HPDE6-E6E7 (cell line): ENCODE results near the gene AGBL5.
A peak's percentile ranks its signal among the peaks of the same experiment; 100 is the strongest.
"Not testable (repeated sequence)": the region's sequence is repeated elsewhere in the genome, so short reads cannot be mapped to it uniquely, and the experiment has no call there.

Experiments
- DNase-seq: peaks from one replicate; pipeline ENCODE4 v3.0.0; 2011; ENCODE audit warnings: missing footprints; ENCODE audit errors: extremely low spot score

Gene AGBL5

GRCh38 chr2:27091746-27092695 is 40.6 kb downstream of the AGBL5 start:
- DNase-seq = no peak

- DNase-seq = no peak
These were observed 41.4 kb downstream of the AGBL5 start for GRCh38 chr2:27092696-27093429.

- no peak for DNase-seq
These were observed 42.2 kb downstream of the AGBL5 start for GRCh38 chr2:27093430-27094352.

- no peak for DNase-seq
These were observed 43.0 kb downstream of the AGBL5 start for GRCh38 chr2:27094353-27094984.

- DNase-seq = no peak
These were observed 43.9 kb downstream of the AGBL5 start for GRCh38 chr2:27095427-27095744.

GRCh38 chr2:27095745-27096651 is 44.5 kb downstream of the AGBL5 start:
- DNase-seq = peak; percentile 69

GRCh38 chr2:27096748-27097297 is 45.4 kb downstream of the AGBL5 start:
- DNase-seq = no peak

- DNase-seq = no peak
These were observed 45.9 kb downstream of the AGBL5 start for GRCh38 chr2:27097341-27097740.

GRCh38 chr2:27099334-27099955 is 48.0 kb downstream of the AGBL5 start:
- DNase-seq = no peak

GRCh38 chr2:27100036-27100435 is 48.6 kb downstream of the AGBL5 start:
- DNase-seq = no peak

GRCh38 chr2:27102329-27102728 is 50.9 kb downstream of the AGBL5 start:
- no peak for DNase-seq

GRCh38 chr2:27105981-27106380 is 54.5 kb downstream of the AGBL5 start:
- DNase-seq = no peak

GRCh38 chr2:27108221-27108620 is 56.8 kb downstream of the AGBL5 start:
- DNase-seq = no peak

- no peak for DNase-seq
These were observed 57.6 kb downstream of the AGBL5 start for GRCh38 chr2:27109083-27109482.

GRCh38 chr2:27110603-27111352 is 59.3 kb downstream of the AGBL5 start:
- DNase-seq = not testable (repeated sequence)

GRCh38 chr2:27111392-27112078 is 60.1 kb downstream of the AGBL5 start:
- DNase-seq = not testable (repeated sequence)

- no peak for DNase-seq
These were observed 64.1 kb downstream of the AGBL5 start for GRCh38 chr2:27115519-27115918.

GRCh38 chr2:27117995-27118524 is 66.6 kb downstream of the AGBL5 start:
- DNase-seq = no peak
